HepG2 (cell line): ENCODE measurements around the gene SELENOI. TPM values are rescaled to one million over a fixed set of nuclear protein-coding genes. Genes with fewer than 3 reads are reported as not detected.

Experiments used
- ARID4A ChIP-seq: sonication (generic); formaldehyde crosslinking; IDR thresholded peaks from 2 replicates; pipeline ENCODE4 v1.5.0; 2020; ENCODE audit warnings: mild to moderate bottlenecking, missing genetic modification reagents, borderline replicate concordance
- E2F2 ChIP-seq: sonication (generic); formaldehyde crosslinking; IDR thresholded peaks from 2 replicates; pipeline ENCODE4 v1.4.0; 2020; ENCODE audit warnings: missing genetic modification reagents, borderline replicate concordance
- HNRNPUL1 ChIP-seq: fragments of 200-400 bp; formaldehyde crosslinking; IDR thresholded peaks from 2 replicates; pipeline ENCODE4 v1.6.1; 2017; ENCODE audit warnings: low read depth, mild to moderate bottlenecking, low read length, moderate library complexity
- IRF9 ChIP-seq: sonication (generic); formaldehyde crosslinking; IDR thresholded peaks from 2 replicates; pipeline ENCODE4 v1.8.0; 2022; ENCODE audit warnings: missing genetic modification reagents, mild to moderate bottlenecking, borderline replicate concordance
- KLF6 ChIP-seq: IDR thresholded peaks from 2 replicates; pipeline ENCODE4 v1.8.0; 2016; ENCODE audit warnings: missing biosample characterization, missing genetic modification reagents
- MTF1 ChIP-seq: sonication (generic); formaldehyde crosslinking; IDR thresholded peaks from 2 replicates; pipeline ENCODE4 v1.5.0; 2020; ENCODE audit warnings: missing genetic modification reagents
- NFIC ChIP-seq: IDR thresholded peaks from 2 replicates; pipeline ENCODE4 v1.6.1; 2012; ENCODE audit warnings: mild to moderate bottlenecking, low read length, inconsistent platforms
- RCOR2 ChIP-seq: IDR thresholded peaks from 2 replicates; pipeline ENCODE4 v1.6.1; 2016; ENCODE audit warnings: missing biosample characterization, missing genetic modification reagents
- RFXANK ChIP-seq: IDR thresholded peaks from 2 replicates; pipeline ENCODE4 v1.6.1; 2016
- SMAD1 ChIP-seq: sonication (generic); formaldehyde crosslinking; IDR thresholded peaks from 2 replicates; pipeline ENCODE4 v1.4.0; 2020; ENCODE audit warnings: missing genetic modification reagents, low read depth, mild to moderate bottlenecking, borderline replicate concordance
- SSRP1 ChIP-seq: IDR thresholded peaks from 2 replicates; pipeline ENCODE4 v1.6.1; 2016; ENCODE audit warnings: control low read depth
- ZFP91 ChIP-seq: sonication (generic); formaldehyde crosslinking; IDR thresholded peaks from 2 replicates; pipeline ENCODE4 v1.9.0; 2022; ENCODE audit warnings: missing genetic modification reagents, mild to moderate bottlenecking, borderline replicate concordance
- ZNF446 ChIP-seq: sonication (generic); formaldehyde crosslinking; IDR thresholded peaks from 2 replicates; pipeline ENCODE4 v1.5.0; 2020; ENCODE audit warnings: mild to moderate bottlenecking, missing genetic modification reagents
- ZNF704 ChIP-seq: sonication (generic); formaldehyde crosslinking; IDR thresholded peaks from 2 replicates; pipeline ENCODE4 v1.8.1; 2023; ENCODE audit warnings: mild to moderate bottlenecking, inconsistent platforms, moderate library complexity, missing genetic modification reagents, borderline replicate concordance
- ZNF788 ChIP-seq: sonication (generic); formaldehyde crosslinking; IDR thresholded peaks from 2 replicates; pipeline ENCODE4 v1.5.0; 2020; ENCODE audit warnings: mild to moderate bottlenecking, missing genetic modification reagents, borderline replicate concordance
- polyA plus RNA-seq, 8 experiments: library from polyadenylated mRNA; depleted of rRNA in 3 of 8; stranded (reverse) in 7 of 8; unstranded in 1 of 8; fragments of >200 nt; fragmentation: Illumina TruSeq in 4 of 8; extraction: Trizol in 4 of 8; gene quantifications; 2 replicates each; pipeline versions ENCODE4 v1.2.1 to v1.2.3, GENCODE V29; 2011 to 2016; ENCODE audit warnings: low read depth in 4 of 8, missing spikeins in 1 of 8, mixed read lengths in 1 of 8; ENCODE audit not compliant: insufficient read depth in 1 of 8
- total RNA-seq, 5 experiments: library from RNA; depleted of rRNA; stranded (reverse); fragments of >200 nt; fragmentation: Illumina TruSeq; extraction: Trizol; gene quantifications; 2 replicates each; pipeline ENCODE4 v1.2.3, GENCODE V29; 2016; ENCODE audit warnings: low read depth in 1 of 5
- TF ChIP-seq, protein P1 (sequence below): sonication (generic); formaldehyde crosslinking; IDR thresholded peaks from 2 replicates; pipeline ENCODE4 v1.8.1; 2023; ENCODE audit warnings: mild to moderate bottlenecking, missing genetic modification reagents, borderline replicate concordance

The SELENOI gene
- total and polyA plus RNA-seq, 2 of the 13 experiments (the other 11 are each of a cell fraction or from before 2014, with no cell fraction given) = 27.7 to 60.3 TPM

DNA sequence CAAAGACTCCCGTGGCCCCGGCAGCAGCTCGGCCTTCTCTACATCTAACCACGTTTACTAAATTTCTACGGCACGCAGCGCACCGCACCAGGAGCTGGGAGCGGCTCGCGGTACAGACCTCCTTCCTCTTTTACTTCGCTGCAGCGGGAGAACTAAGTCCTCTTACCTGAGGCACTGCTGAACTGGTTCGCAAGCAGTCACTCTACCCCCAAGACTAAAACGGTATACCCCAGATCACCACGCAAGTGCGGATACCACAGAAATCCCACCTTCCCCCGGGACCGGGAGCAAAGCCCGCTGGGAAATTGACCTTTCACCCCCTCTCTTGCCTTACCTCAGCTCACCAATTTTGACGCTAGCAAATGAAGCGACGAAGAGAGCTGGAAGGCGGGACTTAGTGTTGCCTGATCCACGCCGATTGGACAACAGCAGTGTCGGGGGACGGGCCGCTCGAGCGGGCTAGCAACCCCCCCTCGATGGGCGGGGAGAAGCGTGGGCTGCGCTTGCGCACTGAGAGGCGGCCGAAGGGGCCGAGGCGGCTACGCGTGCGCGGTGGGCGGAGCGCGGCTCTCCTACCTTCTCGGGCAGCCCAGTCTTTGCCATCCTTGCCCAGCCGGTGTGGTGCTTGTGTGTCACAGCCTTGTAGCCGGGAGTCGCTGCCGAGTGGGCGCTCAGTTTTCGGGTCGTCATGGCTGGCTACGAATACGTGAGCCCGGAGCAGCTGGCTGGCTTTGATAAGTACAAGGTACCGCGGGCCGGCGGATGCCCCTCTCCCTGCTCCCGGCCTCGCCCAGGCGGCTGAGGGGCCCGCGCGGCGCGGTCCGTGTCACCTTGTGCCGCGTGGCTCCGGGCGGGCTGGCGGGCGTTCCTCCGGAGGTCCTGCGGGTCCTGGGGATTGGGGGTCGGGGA lies at the start of gene SELENOI (continued):
- TF ChIP-seq IRF9 (no peak; the same call in 1 of the 2 replicates), RCOR2 (CRISPR knock-in tag) (no peak), MTF1 (CRISPR knock-in tag) (no peak; the same call in 1 of the 2 replicates), ZFP91 (CRISPR knock-in tag) (peak; percentile 76; the same call in 1 of the 2 replicates), NFIC (no peak), SMAD1 (CRISPR knock-in tag) (peak; percentile 47; the same call in 1 of the 2 replicates), HNRNPUL1 (no peak), E2F2 (0 out of 2 replicates have a peak, but pooled peaks have one; percentile 17), ZNF446 (CRISPR knock-in tag) (peak; percentile 78; the same call in 1 of the 2 replicates), ZNF788 (CRISPR knock-in tag) (peak; percentile 82; the same call in 1 of the 2 replicates), KLF6 (CRISPR knock-in tag) (peak; percentile 79), RFXANK (CRISPR knock-in tag) (0 out of 2 replicates have a peak, but pooled peaks have one; percentile 53), ZNF704 (CRISPR knock-in tag) (peak; percentile 90; the same call in 1 of the 2 replicates), ARID4A (CRISPR knock-in tag) (peak; percentile 83), SSRP1 (CRISPR knock-in tag) (peak; percentile 24; the same call in 1 of the 2 replicates)
- TF ChIP-seq, protein P1, sequence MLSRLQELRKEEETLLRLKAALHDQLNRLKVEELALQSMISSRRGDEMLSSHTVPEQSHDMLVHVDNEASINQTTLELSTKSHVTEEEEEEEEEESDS (CRISPR knock-in tag) = 0 out of 2 replicates have a peak, but pooled peaks have one; percentile 74
